Ovary (tissue), 9 donors: ENCODE measurements around the gene SYT2. TPM values are rescaled to one million over a fixed set of nuclear protein-coding genes. Genes with fewer than 3 reads are reported as not detected.
"Not testable (repeated sequence)": the region's sequence is repeated elsewhere in the genome, so short reads cannot be mapped to it uniquely, and the experiment has no call there.

ENCODE experiments used
- DNase-seq, 5 donors: peaks; one replicate each; pipeline ENCODE4 v3.0.0-alpha.2; 2019 to 2020
- H3K27ac ChIP-seq, 2 donors: fragments of 200-600 bp; one replicate each; pipeline versions ENCODE4 v1.5.1 to v1.8.0; 2019 to 2022
- H3K27me3 ChIP-seq: fragments of 200-600 bp; one replicate; pipeline ENCODE4 v1.8.0; 2022
- H3K36me3 ChIP-seq: fragments of 200-600 bp; sonication (generic); one replicate; pipeline ENCODE4 v1.5.1; 2019
- H3K4me1 ChIP-seq: one replicate; pipeline ENCODE4 v1.8.1; 2013; ENCODE audit warnings: mild to moderate bottlenecking, moderate library complexity; ENCODE audit not compliant: insufficient read depth
- H3K4me3 ChIP-seq: fragments of 200-600 bp; sonication (generic); one replicate; pipeline ENCODE4 v1.5.1; 2017
- H3K9me3 ChIP-seq, 2 donors: fragments of 200-600 bp in 1 of 2; sonication (generic) in 1 of 2; one replicate each; pipeline versions ENCODE4 v1.5.1 to v1.8.1; 2013 to 2019; ENCODE audit warnings: mild to moderate bottlenecking in 1 of 2, moderate library complexity in 1 of 2
- EP300 ChIP-seq: sonication (generic); formaldehyde crosslinking; IDR thresholded peaks from one replicate; pipeline ENCODE4 v1.6.1; 2017; ENCODE audit warnings: antibody characterized with exemption
- POLR2A ChIP-seq: fragments of 450-650 bp; IDR thresholded peaks from one replicate; pipeline ENCODE4 v1.6.1; 2017; ENCODE audit warnings: antibody characterized with exemption, mild to moderate bottlenecking, moderate library complexity
- WGBS, 3 donors: extraction: QIAGEN DNeasy Blood & Tissue Kit in 1 of 3; methylation state at CpG; one replicate each; pipeline versions ENCODE4 v1.1.5 to v1.1.7; 2013 to 2017; 5-methylcytosine and 5-hydroxymethylcytosine counted together
- intact Hi-C, 4 donors: fragments of 100-400 bp; cut with DNase I; formaldehyde crosslinking; loops; one replicate each; pipeline versions ENCODE4 v1.11.0 to v1.15.1; 2022 to 2023
- polyA plus RNA-seq, 2 donors: library from polyadenylated mRNA; stranded (reverse); fragments of 200-250 nt in 1 of 2; fragments of 350-450 nt in 1 of 2; fragmentation: Illumina TruSeq in 1 of 2; extraction: RNeasy Lipid Tissue Mini Kit (QIAGEN cat#74804) in 1 of 2; gene quantifications; one replicate each; pipeline ENCODE4 v1.2.3, GENCODE V29; 2013 to 2014
- total RNA-seq, 7 donors: library from RNA; depleted of rRNA in 2 of 7; stranded (reverse); fragments of >200 nt in 2 of 7; fragmentation: NEBNext Ultra II Directional in 3 of 7; extraction: Animal tissue kit (Norgen Biotek cat#: 25700) in 3 of 7; gene quantifications; one replicate each; pipeline versions ENCODE4 v1.1.0 to v1.2.4, GENCODE V29; 2016 to 2023
- TF ChIP-seq, protein P1 (sequence below), 3 donors: fragments of 450-650 bp in 2 of 3; fragments of 200-600 bp in 1 of 3; IDR thresholded peaks; one replicate each; pipeline versions ENCODE4 v1.5.1 to v1.8.0; 2016 to 2022; ENCODE audit warnings: antibody characterized with exemption in 3 of 3, mild to moderate bottlenecking in 1 of 3
- donor health status: DM: no; HTN: no; CAD: no; lungs with moderate emphysema.
- donor health status: DM: no; HTN: no; CAD: no.
- donor health status: Bipolar disorder and iron deficiency.
- donor health status: DM: yes; HTN: yes; CAD: no.
- donor health status: DM: no; HTN: no; CAD: no.
- donor health status: DM: yes; HTN: yes; CAD: no.

The SYT2 gene
- total and polyA plus RNA-seq, 9 donors = 0.34 to 5.5 (median 0.57) TPM; not detected in 1

GRCh38 chr1:202616355-202616915 lies 93.8 kb downstream of the SYT2 start:
- Histone ChIP-seq H3K9me3 (no peaks in the 10 kb centered on the region), H3K4me1 (peaks cover 21% of the 10 kb centered on the region), H3K4me3 (no peak overlapping the region), H3K27ac (no peak overlapping the region), H3K36me3 (no peaks in the 10 kb centered on the region), H3K27me3 (no peaks in the 10 kb centered on the region)
- TF ChIP-seq POLR2A (no peak), EP300 (no peak)
- TF ChIP-seq, protein P1, sequence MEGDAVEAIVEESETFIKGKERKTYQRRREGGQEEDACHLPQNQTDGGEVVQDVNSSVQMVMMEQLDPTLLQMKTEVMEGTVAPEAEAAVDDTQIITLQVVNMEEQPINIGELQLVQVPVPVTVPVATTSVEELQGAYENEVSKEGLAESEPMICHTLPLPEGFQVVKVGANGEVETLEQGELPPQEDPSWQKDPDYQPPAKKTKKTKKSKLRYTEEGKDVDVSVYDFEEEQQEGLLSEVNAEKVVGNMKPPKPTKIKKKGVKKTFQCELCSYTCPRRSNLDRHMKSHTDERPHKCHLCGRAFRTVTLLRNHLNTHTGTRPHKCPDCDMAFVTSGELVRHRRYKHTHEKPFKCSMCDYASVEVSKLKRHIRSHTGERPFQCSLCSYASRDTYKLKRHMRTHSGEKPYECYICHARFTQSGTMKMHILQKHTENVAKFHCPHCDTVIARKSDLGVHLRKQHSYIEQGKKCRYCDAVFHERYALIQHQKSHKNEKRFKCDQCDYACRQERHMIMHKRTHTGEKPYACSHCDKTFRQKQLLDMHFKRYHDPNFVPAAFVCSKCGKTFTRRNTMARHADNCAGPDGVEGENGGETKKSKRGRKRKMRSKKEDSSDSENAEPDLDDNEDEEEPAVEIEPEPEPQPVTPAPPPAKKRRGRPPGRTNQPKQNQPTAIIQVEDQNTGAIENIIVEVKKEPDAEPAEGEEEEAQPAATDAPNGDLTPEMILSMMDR (IDR thresholded peaks at IDR 0.05) = no peak
- 87 to 93% (median 88%) methylated on average over 13 of the region's 13 CpGs for WGBS, 3 donors
- intact Hi-C loops = no loop called here
- DNase-seq = no peak

DNA sequence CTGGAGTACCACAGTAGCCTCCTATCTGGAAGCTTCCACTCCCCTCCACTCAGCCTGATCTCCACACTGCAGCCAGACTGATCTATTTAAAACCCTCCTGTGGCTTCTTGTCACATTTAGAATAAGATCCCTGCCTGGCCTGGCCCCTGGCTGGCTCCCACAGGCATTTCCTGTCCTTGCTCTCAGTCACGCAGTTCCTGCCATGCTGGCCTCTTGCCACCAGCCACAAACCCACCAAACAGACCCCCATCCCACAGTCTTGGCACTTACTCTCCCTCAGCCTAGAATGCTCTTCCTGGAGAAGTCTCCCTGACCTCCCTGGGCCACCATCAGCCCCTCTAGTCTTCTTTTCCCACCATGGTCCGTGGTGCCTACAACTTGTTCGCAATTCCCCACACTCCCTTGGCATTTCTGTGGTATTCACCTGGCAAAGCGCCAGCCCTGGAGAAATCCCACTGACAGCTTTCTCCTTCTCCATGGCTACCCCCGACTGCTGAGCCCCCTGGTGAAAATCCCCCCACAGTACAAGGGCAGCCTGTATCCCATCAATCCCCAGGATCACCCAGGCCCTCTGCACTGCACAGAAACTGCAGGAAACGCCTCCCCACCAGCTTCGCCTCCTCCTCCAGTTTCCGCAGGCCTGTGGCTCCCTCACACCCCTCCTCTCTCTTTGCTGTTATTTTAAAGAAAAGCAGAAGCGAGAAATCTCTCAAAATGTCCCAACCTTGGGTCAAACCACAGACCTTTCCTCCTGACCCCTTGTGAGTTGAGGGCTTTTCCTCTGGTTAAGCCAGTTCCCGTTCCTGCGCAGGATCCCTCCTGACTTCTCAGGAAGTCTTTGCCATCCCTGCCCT lies 94.5 kb downstream of the SYT2 start:
- peaks cover 21% of the 10 kb centered on the region for H3K4me1 ChIP-seq
- no peaks in the 10 kb centered on the region for H3K36me3 ChIP-seq
- no peak for TF ChIP-seq EP300
- TF ChIP-seq, protein P1 (IDR thresholded peaks at IDR 0.05) = no peak
- TF ChIP-seq POLR2A = no peak
- intact Hi-C loops = no loop called here
- no peaks in the 10 kb centered on the region for H3K9me3 ChIP-seq
- H3K4me3 ChIP-seq = no peak overlapping the region
- H3K27ac ChIP-seq = no peak overlapping the region
- H3K27me3 ChIP-seq = no peaks in the 10 kb centered on the region
- DNase-seq = no peak
- 17 to 19% (median 19%) methylated on average over 11 of the region's 11 CpGs for WGBS, 3 donors

DNA sequence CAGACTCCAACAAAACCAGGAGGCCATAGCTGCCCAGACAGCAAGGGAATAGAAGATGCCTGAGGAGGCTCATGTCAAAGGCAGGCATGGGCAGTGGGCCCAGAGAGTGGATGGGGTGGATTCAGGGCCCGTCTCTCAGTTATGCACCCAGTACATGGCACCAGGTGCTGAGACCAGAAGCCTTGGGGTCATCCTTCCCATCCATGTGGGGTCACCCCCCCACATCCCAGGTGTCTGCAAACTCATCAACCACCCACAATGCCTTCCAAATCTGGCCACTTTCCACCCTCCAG lies 95.1 kb downstream of the SYT2 start:
- DNase-seq, intact Hi-C loops, H3K9me3 ChIP-seq, H3K36me3 ChIP-seq, H3K27ac ChIP-seq, H3K4me3 ChIP-seq, H3K27me3 ChIP-seq: not testable (repeated sequence)
- H3K4me1 ChIP-seq = peaks cover 21% of the 10 kb centered on the region
- WGBS, 3 donors = 68 to 78% (median 75%) methylated on average over 1 of the region's 1 CpG

DNA sequence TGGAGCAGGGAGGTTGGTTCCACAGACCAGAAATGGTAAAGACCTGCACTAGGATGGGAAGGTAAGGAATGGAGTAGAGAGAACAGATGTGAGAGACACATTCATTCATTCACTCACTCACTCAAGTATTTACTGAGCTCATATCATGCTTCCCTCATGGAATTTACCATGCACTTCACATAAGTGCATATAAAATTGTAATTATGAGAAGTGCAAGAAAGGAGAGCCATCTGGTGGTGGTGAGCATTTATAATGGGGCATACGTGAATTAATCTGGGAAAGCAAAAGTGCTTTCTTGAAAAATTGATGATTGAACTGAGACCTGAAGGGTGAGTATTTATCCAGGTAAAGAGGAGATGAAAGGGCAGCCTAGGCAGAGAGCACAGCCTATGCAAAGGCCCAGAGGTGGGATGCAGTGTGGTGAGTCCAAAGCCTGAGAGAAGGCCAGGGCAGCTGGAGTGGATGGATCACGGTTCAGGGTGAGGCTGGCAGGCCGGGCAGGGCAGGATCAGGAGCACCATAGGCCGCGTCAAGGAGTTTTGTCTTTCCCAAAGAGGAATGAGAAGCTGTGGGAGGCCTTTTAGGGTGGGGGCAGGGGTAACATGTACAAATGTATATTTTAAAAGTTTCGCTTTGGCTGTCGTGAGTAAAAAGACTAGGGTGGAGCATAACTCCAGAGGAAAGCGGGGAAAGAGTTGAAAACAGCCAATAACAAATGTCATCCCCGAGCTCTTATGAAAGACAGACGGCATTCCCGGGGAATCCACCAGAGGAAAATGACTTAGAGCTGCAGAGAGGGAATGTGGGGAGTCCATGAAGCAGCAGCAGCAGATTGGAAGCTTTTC lies 95.7 kb downstream of the SYT2 start:
- H3K27ac ChIP-seq, H3K9me3 ChIP-seq, DNase-seq, H3K36me3 ChIP-seq, intact Hi-C loops, H3K4me3 ChIP-seq, H3K27me3 ChIP-seq: not testable (repeated sequence)
- 76 to 83% (median 83%) methylated on average over 11 of the region's 11 CpGs for WGBS, 3 donors
- peaks cover 21% of the 10 kb centered on the region for H3K4me1 ChIP-seq

DNA sequence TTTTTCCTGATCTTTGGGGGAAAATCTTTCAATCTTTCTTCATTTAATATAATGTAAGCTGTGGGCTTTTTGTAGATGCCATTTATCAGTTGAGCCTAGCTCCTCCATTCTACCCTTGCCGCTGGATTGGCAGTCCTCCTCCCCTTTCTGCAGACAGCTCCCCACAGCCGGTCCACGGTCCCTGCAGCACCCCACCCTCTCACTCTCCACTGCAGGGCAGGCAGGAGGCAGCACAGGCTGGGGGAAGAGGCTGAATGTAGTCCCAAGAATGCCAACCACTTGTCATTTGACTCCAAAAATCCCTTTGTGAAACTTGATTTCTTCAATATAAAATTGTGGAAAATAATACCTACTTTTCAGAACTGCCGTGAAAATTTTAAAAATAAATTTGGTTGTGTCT lies 96.7 kb downstream of the SYT2 start:
- H3K36me3 ChIP-seq = no peaks in the 10 kb centered on the region
- WGBS, 3 donors = 92 to 97% (median 96%) methylated on average over 4 of the region's 4 CpGs
- intact Hi-C loops = no loop called here
- H3K4me3 ChIP-seq = no peak overlapping the region
- no peak for DNase-seq
- H3K9me3 ChIP-seq = no peaks in the 10 kb centered on the region
- no peak for TF ChIP-seq EP300
- TF ChIP-seq, protein P1 (IDR thresholded peaks at IDR 0.05) = no peak
- no peak for TF ChIP-seq POLR2A
- peaks cover 15% of the 10 kb centered on the region for H3K4me1 ChIP-seq
- H3K27ac ChIP-seq = no peak overlapping the region
- no peaks in the 10 kb centered on the region for H3K27me3 ChIP-seq

DNA sequence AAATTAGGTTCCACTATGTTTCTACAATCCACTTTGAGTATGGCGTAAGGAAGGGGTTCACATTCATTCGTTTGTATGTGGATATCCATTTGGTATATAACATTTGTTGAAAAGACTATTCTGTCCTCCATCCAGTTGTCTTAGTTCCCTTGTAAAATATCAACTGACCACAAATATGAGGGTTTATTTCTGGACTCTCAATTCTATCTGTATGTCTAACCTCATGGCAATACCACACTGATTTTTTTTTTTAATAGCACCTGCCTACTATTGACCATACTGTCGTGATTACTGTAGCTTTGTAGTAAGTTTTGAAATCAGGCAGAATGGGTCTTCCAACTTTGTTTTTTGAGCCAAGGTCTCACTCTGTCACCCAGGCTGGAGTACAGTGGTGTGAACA lies 98.2 kb downstream of the SYT2 start:
- DNase-seq, H3K4me1 ChIP-seq, H3K36me3 ChIP-seq, intact Hi-C loops, H3K27ac ChIP-seq, H3K27me3 ChIP-seq, H3K9me3 ChIP-seq, H3K4me3 ChIP-seq: not testable (repeated sequence)
- 96 to 98% (median 97%) methylated on average over 3 of the region's 3 CpGs for WGBS, 3 donors
